Stomach (tissue), 9 donors: ENCODE results near the gene COL21A1. TPM values are rescaled to one million over a fixed set of nuclear protein-coding genes. Genes with fewer than 3 reads are reported as not detected.

Experiments
- DNase-seq, 2 donors: peaks; one replicate each; pipeline versions ENCODE4 v3.0.0 to v3.0.0-alpha.2; 2013 to 2019
- H3K27ac ChIP-seq, 5 donors: fragments of 200-600 bp in 4 of 5; sonication (generic) in 4 of 5; one replicate each; pipeline ENCODE4 v1.5.1; 2013 to 2019; ENCODE audit warnings: mild to moderate bottlenecking in 1 of 5, moderate library complexity in 1 of 5
- H3K27me3 ChIP-seq, 3 donors: fragments of 200-600 bp; sonication (generic); one replicate each; pipeline ENCODE4 v1.5.1; 2017 to 2019; ENCODE audit warnings: mixed run types in 1 of 3
- H3K36me3 ChIP-seq, 4 donors: fragments of 200-600 bp; sonication (generic); 1 replicate in 3 of 4; 2 replicates in 1 of 4; pipeline ENCODE4 v1.5.1; 2016 to 2019
- H3K4me1 ChIP-seq, 4 donors: fragments of 200-600 bp; sonication (generic); one replicate each; pipeline ENCODE4 v1.5.1; 2016 to 2019
- H3K4me3 ChIP-seq, 4 donors: fragments of 200-600 bp; sonication (generic) in 3 of 4; one replicate each; pipeline ENCODE4 v1.5.1; 2016 to 2019; ENCODE audit warnings: mild to moderate bottlenecking in 1 of 4
- H3K9me3 ChIP-seq, 4 donors: fragments of 200-600 bp; sonication (generic); one replicate each; pipeline ENCODE4 v1.5.1; 2016 to 2019
- CTCF ChIP-seq, 7 experiments: fragments of 450-650 bp in 4 of 7; fragments of 200-600 bp in 3 of 7; sonication (generic) in 3 of 7; IDR thresholded peaks; one replicate each; pipeline ENCODE4 v1.5.1; 2016 to 2019; ENCODE audit warnings: antibody characterized with exemption in 7 of 7, control low read depth in 2 of 7, mild to moderate bottlenecking in 1 of 7
- EP300 ChIP-seq: sonication (generic); formaldehyde crosslinking; IDR thresholded peaks from one replicate; pipeline ENCODE4 v1.6.1; 2017; ENCODE audit warnings: antibody characterized with exemption
- POLR2A ChIP-seq, 4 donors: fragments of 450-650 bp; IDR thresholded peaks; one replicate each; pipeline ENCODE4 v1.6.1; 2016; ENCODE audit warnings: antibody characterized with exemption in 4 of 4, control low read depth in 2 of 4, mild to moderate bottlenecking in 1 of 4, moderate library complexity in 1 of 4
- POLR2AphosphoS5 ChIP-seq, 3 donors: sonication (generic); formaldehyde crosslinking; IDR thresholded peaks; one replicate each; pipeline ENCODE4 v1.6.1; 2016; ENCODE audit warnings: antibody characterized with exemption in 3 of 3
- WGBS, 5 donors: extraction: QIAGEN DNeasy Blood & Tissue Kit in 3 of 5; methylation state at CpG; one replicate each; pipeline versions ENCODE4 v1.1.5 to v1.1.7; 2013 to 2018; 5-methylcytosine and 5-hydroxymethylcytosine counted together
- intact Hi-C: fragments of 100-400 bp; cut with DNase I; formaldehyde crosslinking; loops from one replicate; pipeline ENCODE4 v1.15.1; 2023; ENCODE audit warnings: low total_unique reads
- polyA plus RNA-seq, 3 donors: library from polyadenylated mRNA; stranded (reverse); fragments of 200-250 nt; gene quantifications; one replicate each; pipeline ENCODE4 v1.2.3, GENCODE V29; 2013
- total RNA-seq, 5 donors: library from RNA; depleted of rRNA; stranded (reverse); fragments of >200 nt; gene quantifications; one replicate each; pipeline versions ENCODE4 v1.1.0 to v1.2.3, GENCODE V29; 2014 to 2016
- donor health status: healthy with polysubstance abuse.
- donor health status: Bipolar disorder and iron deficiency.
- donor health status: healthy.

The COL21A1 gene
- total and polyA plus RNA-seq, 8 donors, result 0.31 to 69.4 (median 4.1) TPM; not detected in 1

- TF ChIP-seq CTCF (IDR thresholded peaks at IDR 0.05) (no peak), EP300 (no peak), POLR2A (IDR thresholded peaks at IDR 0.05) (no peak), POLR2AphosphoS5 (IDR thresholded peaks at IDR 0.05) (no peak)
- no peak for DNase-seq
- H3K36me3 ChIP-seq, result no peaks in the 10 kb centered on the region
- intact Hi-C loops, result no loop called here
- H3K4me3 ChIP-seq, result no peak overlapping the region
- no peaks in the 10 kb centered on the region for H3K9me3 ChIP-seq
- WGBS, 5 donors, result 53 to 72% (median 68%) methylated on average over 5 of the region's 5 CpGs
- no peaks in the 10 kb centered on the region for H3K27me3 ChIP-seq
- peak overlapping the region in 1 of 5 donors; percentile 48 for H3K27ac ChIP-seq
- peaks cover 0 to 34% (median under 1%) of the 10 kb centered on the region in 4 donors for H3K4me1 ChIP-seq
Measured at GRCh38 chr6:56241124-56241802, 6.1 kb downstream of the COL21A1 start.

GRCh38 chr6:56238352-56238751 lies 9.0 kb downstream of the COL21A1 start:
- Histone ChIP-seq H3K36me3 (no peaks in the 10 kb centered on the region), H3K27ac (no peak overlapping the region), H3K4me3 (no peak overlapping the region), H3K27me3 (no peaks in the 10 kb centered on the region), H3K9me3 (no peaks in the 10 kb centered on the region), H3K4me1 (peaks cover 0 to 21% (median 4%) of the 10 kb centered on the region in 4 donors)
- 57 to 89% (median 64%) methylated on average over 2 of the region's 2 CpGs for WGBS, 5 donors
- intact Hi-C loops, result no loop called here
- TF ChIP-seq CTCF (IDR thresholded peaks at IDR 0.05), result no peak
- TF ChIP-seq POLR2AphosphoS5 (IDR thresholded peaks at IDR 0.05), result no peak
- TF ChIP-seq POLR2A (IDR thresholded peaks at IDR 0.05), result no peak
- no peak for TF ChIP-seq EP300
- DNase-seq, result no peak

GRCh38 chr6:56235245-56235644 lies 12.1 kb downstream of the COL21A1 start:
- Histone ChIP-seq H3K27me3 (no peaks in the 10 kb centered on the region), H3K9me3 (no peaks in the 10 kb centered on the region), H3K4me3 (no peak overlapping the region), H3K4me1 (peaks cover 0 to 8% (median 4%) of the 10 kb centered on the region in 4 donors), H3K27ac (no peak overlapping the region), H3K36me3 (no peaks in the 10 kb centered on the region)
- DNase-seq, result no peak
- 59 to 72% (median 64%) methylated on average over 1 of the region's 1 CpG for WGBS, 5 donors
- intact Hi-C loops, result no loop called here
- no peak for TF ChIP-seq EP300
- no peak for TF ChIP-seq POLR2AphosphoS5 (IDR thresholded peaks at IDR 0.05)
- TF ChIP-seq CTCF (IDR thresholded peaks at IDR 0.05), result no peak
- no peak for TF ChIP-seq POLR2A (IDR thresholded peaks at IDR 0.05)

GRCh38 chr6:56232436-56232835 lies 14.9 kb downstream of the COL21A1 start:
- 47 to 54% (median 52%) methylated on average over 2 of the region's 2 CpGs for WGBS, 5 donors
- Histone ChIP-seq H3K9me3 (no peaks in the 10 kb centered on the region), H3K27ac (no peak overlapping the region), H3K4me3 (no peak overlapping the region), H3K36me3 (no peaks in the 10 kb centered on the region), H3K4me1 (peaks cover 0 to 8% (median 4%) of the 10 kb centered on the region in 4 donors), H3K27me3 (no peaks in the 10 kb centered on the region)
- intact Hi-C loops, result no loop called here
- peak in 1 of 2 donors; percentile 56 for DNase-seq
- no peak for TF ChIP-seq POLR2AphosphoS5 (IDR thresholded peaks at IDR 0.05)
- TF ChIP-seq CTCF (IDR thresholded peaks at IDR 0.05), result no peak
- no peak for TF ChIP-seq EP300
- TF ChIP-seq POLR2A (IDR thresholded peaks at IDR 0.05), result no peak
